H54 (cell line): Measurements from ENCODE around the gene STN1.

Experiments
- DNase-seq: peaks from one replicate; pipeline ENCODE4 v3.0.0; 2011; ENCODE audit warnings: low spot score, mixed read lengths; ENCODE audit not compliant: insufficient read length
- FAIRE-seq: peaks from 3 replicates; lab custom pipeline; 2011; peaks lifted over from hg19 to GRCh38; lab: Jason Lieb, UNC
- POLR2A ChIP-seq: IDR thresholded peaks from 2 replicates; pipeline ENCODE4 v1.6.1; 2011; ENCODE audit warnings: low read depth, mild to moderate bottlenecking, low read length

The STN1 gene

GRCh38 chr10:103936022-103936421, 18.0 kb upstream of the STN1 start:
- DNase-seq, result no peak
- TF ChIP-seq POLR2A, result no peak
- FAIRE-seq, result no peak

DNA sequence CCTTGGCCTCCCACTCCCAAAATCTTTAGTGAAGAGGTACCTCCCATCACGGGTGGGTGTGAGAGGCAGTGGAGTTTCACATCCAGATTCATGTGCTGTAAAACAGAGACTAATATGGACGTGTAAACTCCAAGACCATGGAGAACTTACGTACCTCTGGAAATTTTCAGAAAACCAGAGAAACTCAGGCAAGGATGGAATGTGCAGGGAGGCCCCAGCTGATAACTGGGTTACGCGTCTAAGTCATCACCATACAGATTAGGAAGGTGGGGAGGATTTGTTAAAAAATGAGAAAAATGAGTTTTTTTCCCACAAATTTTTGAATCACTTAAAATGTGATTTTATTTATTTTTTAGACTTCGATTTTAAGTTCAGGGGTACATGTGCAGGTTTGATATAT, 16.3 kb upstream of the STN1 start:
- FAIRE-seq, result no peak
- no peak for TF ChIP-seq POLR2A
- no peak for DNase-seq

- no peak for TF ChIP-seq POLR2A
- DNase-seq, result no peak
- no peak for FAIRE-seq
These were observed 15.7 kb upstream of the STN1 start for GRCh38 chr10:103933557-103934121.

- FAIRE-seq, result no peak
- DNase-seq, result no peak
- TF ChIP-seq POLR2A, result no peak
These were observed 15.0 kb upstream of the STN1 start for GRCh38 chr10:103932971-103933370.

DNA sequence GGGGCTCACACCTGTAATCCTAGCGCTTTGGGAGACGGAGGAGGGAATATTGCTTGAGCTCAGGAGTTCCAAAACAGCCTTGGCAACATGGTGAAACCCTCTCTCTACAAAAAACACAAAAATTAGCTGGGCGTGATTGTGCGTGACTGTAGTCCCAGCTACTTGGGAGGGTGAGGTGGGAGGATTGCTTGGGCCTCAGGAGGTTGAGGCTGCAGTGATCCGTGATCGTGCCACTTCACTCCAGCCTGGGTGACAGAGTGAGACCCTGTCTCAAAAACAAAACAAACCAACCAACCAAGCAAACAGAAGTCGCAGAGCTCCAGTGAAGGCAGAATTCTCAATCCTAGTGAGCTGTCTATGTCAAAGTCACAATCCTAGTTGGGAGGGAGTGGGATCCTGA, 14.3 kb upstream of the STN1 start:
- TF ChIP-seq POLR2A, result no peak
- DNase-seq (no peak), FAIRE-seq (no peak)

GRCh38 chr10:103931603-103932002, 13.6 kb upstream of the STN1 start:
- no peak for DNase-seq
- FAIRE-seq, result no peak
- TF ChIP-seq POLR2A, result no peak

DNA sequence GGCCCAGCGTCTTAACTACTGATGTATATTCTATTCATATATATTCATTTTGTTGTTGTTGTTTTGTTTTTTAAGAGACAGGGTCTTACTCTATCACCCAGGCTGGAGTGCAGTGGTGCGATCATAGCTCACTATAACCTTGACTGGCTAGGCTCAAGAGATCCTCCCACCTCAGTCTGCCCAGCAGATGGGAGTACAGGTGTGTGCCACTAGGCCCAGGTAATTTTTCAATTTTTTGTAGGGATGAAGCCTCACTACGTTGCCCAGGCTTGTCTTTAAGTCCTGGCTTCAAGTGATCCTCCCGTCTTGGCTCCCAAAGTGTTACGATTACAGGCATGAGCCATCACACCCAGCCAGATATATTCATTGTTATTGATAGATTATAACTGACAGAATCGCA, 12.9 kb upstream of the STN1 start:
- DNase-seq (no peak), FAIRE-seq (no peak)
- no peak for TF ChIP-seq POLR2A

- DNase-seq (no peak), FAIRE-seq (no peak)
- no peak for TF ChIP-seq POLR2A
These were observed 12.5 kb upstream of the STN1 start for GRCh38 chr10:103930449-103930848.

DNA sequence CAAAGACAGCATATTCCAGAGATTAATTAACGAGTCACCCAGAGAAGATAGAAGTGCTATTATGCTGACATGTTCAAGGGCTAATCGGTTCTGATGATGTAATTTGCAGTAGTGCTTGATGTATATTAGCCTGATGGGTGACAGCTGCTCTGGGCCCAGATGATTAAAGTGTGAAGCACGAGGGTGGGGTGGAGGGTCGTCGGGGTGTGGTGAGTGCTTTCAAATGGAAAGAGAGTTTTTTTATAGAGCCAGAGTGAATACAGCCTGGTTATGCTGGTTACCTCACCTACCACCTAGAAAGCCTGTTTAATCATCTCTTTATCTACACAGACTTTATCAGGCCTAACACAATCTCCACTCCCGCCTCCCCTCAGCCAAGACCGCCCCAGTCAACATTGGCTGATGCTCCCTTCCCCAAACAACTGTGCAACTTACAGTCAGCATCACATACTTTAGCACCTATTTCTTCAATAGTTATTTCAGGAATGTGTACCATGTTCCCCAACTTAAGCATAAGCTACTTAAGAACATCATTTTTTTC, 11.5 kb upstream of the STN1 start:
- TF ChIP-seq POLR2A, result no peak
- DNase-seq (no peak), FAIRE-seq (no peak)

DNA sequence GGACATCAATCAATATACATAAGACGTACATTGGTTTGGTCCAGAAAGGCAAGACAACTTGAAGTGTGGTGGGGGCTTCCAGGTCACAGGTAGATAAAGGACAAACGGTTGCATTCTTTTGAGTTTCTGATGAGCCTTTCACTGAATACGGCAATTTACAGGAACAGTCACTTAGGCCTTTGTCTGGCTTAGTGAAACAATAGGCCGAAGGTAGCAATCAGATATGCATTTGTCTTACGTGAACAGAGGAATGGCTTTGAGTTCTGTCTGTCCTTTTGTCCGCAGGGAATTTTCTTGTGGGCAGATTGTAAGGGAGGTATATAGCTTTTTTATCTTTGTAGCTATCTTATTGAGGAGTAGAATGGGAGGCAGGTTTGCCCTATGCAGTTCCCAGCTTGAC, 10.8 kb upstream of the STN1 start:
- FAIRE-seq (no peak), DNase-seq (no peak)
- TF ChIP-seq POLR2A, result no peak

GRCh38 chr10:103926722-103927319, 8.8 kb upstream of the STN1 start:
- TF ChIP-seq POLR2A, result no peak
- DNase-seq (no peak), FAIRE-seq (no peak)

DNA sequence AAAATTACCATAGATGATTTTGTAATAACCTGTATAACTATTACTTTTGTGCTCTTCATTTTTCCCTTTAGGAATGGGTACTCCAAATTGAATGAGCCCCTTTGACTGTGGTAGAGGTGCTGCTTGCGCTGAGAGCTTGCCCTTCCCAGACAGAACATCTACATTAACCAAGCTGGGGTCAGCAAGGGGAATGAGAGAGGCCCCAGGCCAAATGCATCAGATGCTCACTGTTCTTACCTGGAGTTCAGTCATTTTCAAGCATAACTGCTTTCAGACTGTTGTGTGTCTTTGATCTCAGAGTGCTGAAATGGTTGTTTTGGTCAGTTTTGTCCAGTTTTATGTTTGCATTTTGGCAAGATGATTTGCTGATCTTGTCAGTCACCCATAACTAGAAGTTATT, 7.6 kb upstream of the STN1 start:
- DNase-seq (no peak), FAIRE-seq (no peak)
- TF ChIP-seq POLR2A, result no peak

DNA sequence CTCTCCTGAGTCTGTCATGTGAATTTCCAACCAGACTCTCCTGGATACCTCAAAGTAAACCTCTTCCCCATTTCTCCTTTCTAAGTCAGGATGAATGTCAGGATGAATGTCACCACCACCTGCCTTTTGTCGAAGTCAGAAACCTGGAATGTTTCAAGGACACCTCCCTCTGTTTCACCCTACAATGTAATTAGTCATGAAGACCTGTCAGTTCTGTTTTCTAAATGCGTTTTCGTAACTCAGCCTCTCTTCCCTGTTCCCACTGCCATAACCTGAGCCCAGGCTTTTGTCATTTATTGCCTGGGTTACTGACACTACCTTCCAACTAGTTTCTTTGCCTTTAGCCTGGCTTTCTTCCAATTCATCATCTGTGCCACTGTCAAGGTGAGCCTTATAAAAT, 5.5 kb upstream of the STN1 start:
- FAIRE-seq (no peak), DNase-seq (no peak)
- no peak for TF ChIP-seq POLR2A

DNA sequence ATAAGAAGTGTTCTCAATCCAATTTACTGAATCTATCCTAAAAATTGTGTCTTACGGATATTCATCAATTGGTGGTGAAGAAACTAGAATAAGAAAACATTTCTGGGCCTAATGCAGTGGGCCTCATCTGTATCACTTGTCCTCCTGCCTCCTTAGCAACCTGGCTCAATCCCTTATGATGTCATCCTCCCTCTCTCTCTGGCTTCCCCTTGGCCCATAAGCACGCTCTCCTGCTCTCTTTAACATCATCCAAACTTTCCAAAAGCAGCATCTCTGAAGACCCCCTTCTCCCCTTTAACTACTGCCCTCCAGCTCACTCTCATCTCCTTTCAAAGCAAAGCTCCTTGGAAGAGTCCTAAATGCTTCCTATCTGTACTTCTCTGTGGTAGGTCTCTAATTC, 4.7 kb upstream of the STN1 start:
- DNase-seq (no peak), FAIRE-seq (no peak)
- no peak for TF ChIP-seq POLR2A

DNA sequence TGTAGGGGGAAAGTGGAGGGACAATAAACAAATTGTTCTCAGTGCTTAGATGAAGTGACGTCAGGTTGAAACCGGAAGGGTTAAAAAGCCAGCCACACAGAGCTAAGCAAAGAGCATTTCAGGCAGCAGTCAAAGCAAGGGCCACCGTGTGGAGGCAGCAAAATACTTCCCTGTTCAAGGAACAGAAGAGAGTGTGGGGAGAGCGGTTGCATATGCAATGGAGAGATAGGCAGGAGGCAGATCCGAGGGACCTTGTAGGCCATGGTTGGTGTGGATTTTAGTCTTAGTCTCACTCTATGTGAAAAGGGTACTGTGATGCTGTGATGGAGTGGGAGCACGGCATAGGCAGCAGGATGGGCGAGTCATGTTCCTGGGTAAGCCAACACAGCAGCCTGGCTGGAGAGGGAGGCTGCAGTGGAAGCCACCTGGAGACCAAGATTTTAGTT, 3.8 kb upstream of the STN1 start:
- no peak for DNase-seq
- no peak for TF ChIP-seq POLR2A
- no peak for FAIRE-seq
